ENCODE data around the gene NASP.

Gene NASP

DNA sequence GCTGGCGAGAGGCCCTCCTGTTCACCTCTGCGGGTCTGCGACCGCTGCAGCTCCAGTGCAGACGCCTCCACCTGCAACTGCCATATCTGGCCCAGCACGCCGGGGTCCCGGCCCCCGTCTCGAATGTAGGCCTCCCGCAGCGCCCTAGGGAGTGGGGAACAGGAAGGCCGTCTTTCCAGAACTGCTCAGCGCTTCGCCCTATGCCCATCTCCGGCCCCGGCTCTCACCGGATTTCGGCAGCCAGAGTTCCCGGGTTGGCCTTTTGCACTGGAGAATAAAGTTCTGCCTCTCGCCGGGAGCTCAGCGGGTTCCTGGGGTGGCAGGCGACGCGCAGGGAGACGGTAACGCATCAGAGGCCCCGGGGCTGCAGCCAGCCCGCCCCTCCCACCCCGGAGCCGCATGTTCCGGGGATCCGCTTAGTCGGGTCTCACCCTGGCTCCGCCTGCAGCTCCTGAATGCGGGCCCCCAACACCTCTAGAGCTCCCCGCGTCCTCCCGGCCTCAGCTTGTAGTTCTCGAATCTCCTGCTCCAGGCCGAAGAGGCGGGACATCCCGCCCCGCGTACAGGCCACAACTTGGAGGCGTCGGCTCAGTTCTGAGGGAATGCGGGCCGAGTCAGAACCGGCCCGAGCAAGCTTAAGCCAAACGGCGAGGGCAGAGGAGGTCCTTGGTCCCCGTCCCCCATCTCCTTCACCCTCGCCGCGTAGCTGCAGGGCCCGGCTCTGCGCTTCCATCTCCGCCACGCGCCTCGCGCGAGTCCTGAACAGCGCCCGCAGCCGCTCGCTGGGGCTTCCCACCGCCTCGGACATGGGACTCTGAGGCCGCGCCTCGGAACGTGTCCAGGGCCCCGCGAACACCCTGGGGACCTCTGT lies 38.9 kb downstream of the NASP start:
- no peak for TF ChIP-seq EZH2 (IDR thresholded peaks at IDR 0.05; ENCODE audit: borderline replicate concordance, low read depth, low read length, severe bottlenecking)
- TF ChIP-seq, protein P1, sequence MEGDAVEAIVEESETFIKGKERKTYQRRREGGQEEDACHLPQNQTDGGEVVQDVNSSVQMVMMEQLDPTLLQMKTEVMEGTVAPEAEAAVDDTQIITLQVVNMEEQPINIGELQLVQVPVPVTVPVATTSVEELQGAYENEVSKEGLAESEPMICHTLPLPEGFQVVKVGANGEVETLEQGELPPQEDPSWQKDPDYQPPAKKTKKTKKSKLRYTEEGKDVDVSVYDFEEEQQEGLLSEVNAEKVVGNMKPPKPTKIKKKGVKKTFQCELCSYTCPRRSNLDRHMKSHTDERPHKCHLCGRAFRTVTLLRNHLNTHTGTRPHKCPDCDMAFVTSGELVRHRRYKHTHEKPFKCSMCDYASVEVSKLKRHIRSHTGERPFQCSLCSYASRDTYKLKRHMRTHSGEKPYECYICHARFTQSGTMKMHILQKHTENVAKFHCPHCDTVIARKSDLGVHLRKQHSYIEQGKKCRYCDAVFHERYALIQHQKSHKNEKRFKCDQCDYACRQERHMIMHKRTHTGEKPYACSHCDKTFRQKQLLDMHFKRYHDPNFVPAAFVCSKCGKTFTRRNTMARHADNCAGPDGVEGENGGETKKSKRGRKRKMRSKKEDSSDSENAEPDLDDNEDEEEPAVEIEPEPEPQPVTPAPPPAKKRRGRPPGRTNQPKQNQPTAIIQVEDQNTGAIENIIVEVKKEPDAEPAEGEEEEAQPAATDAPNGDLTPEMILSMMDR (IDR thresholded peaks at IDR 0.05; ENCODE audit: borderline replicate concordance, extremely low read depth, low read length, poor library complexity, severe bottlenecking): no peak
- no peaks in the 10 kb centered on the region for H3K4me1 ChIP-seq (ENCODE audit: insufficient read depth, low read length)
- H2AFZ ChIP-seq (ENCODE audit: low read depth, low read length): no peak overlapping the region
- no peak overlapping the region for H3K9ac ChIP-seq (ENCODE audit: low read depth, low read length)
- H3K36me3 ChIP-seq (ENCODE audit: insufficient read depth, low read length): peaks cover 72% of the 10 kb centered on the region
- H3K27ac ChIP-seq (ENCODE audit: low read length): no peak overlapping the region
- no peak overlapping the region for H3K4me2 ChIP-seq (ENCODE audit: insufficient read depth, low read length)
- no peaks in the 10 kb centered on the region for H3K9me3 ChIP-seq (ENCODE audit: insufficient read depth, low read length, severe bottlenecking)
- H3K4me3 ChIP-seq (ENCODE audit: low read depth in 1 of 2, low read length in 2 of 2): no peak overlapping the region
- no peak for DNase-seq
- H3K79me2 ChIP-seq (ENCODE audit: insufficient read depth, low read length): no peaks in the 10 kb centered on the region
- H4K20me1 ChIP-seq (ENCODE audit: insufficient read depth, low read length): peaks cover 23% of the 10 kb centered on the region
- H3K27me3 ChIP-seq (ENCODE audit: insufficient read depth, low read length, poor library complexity): no peaks in the 10 kb centered on the region
- no peak for ATAC-seq (ENCODE audit: insufficient read depth, low read depth)

DNA sequence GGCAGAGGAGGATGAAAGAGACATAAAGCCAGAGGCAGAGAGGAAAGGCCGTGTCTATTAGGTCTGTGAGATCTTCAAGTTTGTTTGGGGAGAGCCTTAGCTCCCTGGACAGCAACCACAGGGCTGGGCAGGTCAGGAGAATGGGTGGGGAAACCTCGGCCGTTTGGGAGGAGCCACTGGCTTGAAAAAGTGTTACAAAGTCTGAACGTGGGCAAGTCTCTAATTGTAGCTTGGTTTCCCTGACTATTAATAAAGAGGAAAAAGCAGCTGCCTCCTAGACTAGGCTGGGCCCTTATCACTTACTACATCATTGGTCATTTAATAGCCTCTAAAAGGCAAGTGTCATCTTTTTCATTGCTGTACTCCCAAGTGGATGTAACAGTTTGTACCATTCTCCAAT lies 40.1 kb downstream of the NASP start, which contains the start of gene CCDC17:
TSS of gene CCDC17 (minus strand) at position 83 of the 400 bp plus-strand sequence. CDS start 145 bp downstream, outside the sequence.
- H4K20me1 ChIP-seq (ENCODE audit: insufficient read depth, low read length): peaks cover 21% of the 10 kb centered on the region
- no peak within 1 kb of the TSS for H2AFZ ChIP-seq (ENCODE audit: low read depth, low read length)
- no peaks in the 10 kb centered on the region for H3K79me2 ChIP-seq (ENCODE audit: insufficient read depth, low read length)
- H3K27me3 ChIP-seq (ENCODE audit: insufficient read depth, low read length, poor library complexity): no peaks in the 10 kb centered on the region
- H3K4me2 ChIP-seq (ENCODE audit: insufficient read depth, low read length): no peak within 1 kb of the TSS
- H3K9ac ChIP-seq (ENCODE audit: low read depth, low read length): no peak within 1 kb of the TSS
- TF ChIP-seq, protein P1 (IDR thresholded peaks at IDR 0.05; ENCODE audit: borderline replicate concordance, extremely low read depth, low read length, poor library complexity, severe bottlenecking): no peak
- no peak for TF ChIP-seq EZH2 (IDR thresholded peaks at IDR 0.05; ENCODE audit: borderline replicate concordance, low read depth, low read length, severe bottlenecking)
- peaks cover 71% of the 10 kb centered on the region for H3K36me3 ChIP-seq (ENCODE audit: insufficient read depth, low read length)
- no peak within 1 kb of the TSS for H3K4me3 ChIP-seq (ENCODE audit: low read depth in 1 of 2, low read length in 2 of 2)
- no peaks in the 10 kb centered on the region for H3K4me1 ChIP-seq (ENCODE audit: insufficient read depth, low read length)
- no peaks in the 10 kb centered on the region for H3K9me3 ChIP-seq (ENCODE audit: insufficient read depth, low read length, severe bottlenecking)
- ATAC-seq (ENCODE audit: insufficient read depth, low read depth): no peak
- no peak for DNase-seq
- no peak within 1 kb of the TSS for H3K27ac ChIP-seq (ENCODE audit: low read length)

DNA sequence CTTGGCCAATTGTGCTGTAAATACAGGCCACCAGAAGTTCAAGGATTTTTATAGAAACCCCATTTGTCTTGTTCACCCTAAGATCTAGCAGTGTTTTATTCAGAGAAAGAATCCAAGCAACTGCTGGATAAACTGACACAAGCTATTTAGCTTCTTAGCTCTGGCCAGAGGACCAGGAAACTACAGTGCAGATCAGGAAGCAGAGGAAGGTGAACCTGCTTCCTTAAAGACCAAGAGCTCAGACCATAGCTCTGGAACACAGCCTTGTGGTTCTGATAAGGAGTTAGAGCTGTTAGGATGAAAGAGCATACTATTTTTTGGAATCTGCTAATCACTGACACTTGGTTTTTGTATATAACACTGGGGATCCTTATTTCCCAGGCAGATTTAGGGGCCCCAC lies 45.2 kb downstream of the NASP start:
- ATAC-seq (ENCODE audit: insufficient read depth, low read depth) (no peak), DNase-seq (no peak)
- H2AFZ ChIP-seq (ENCODE audit: low read depth, low read length): no peak overlapping the region
- TF ChIP-seq, protein P1 (IDR thresholded peaks at IDR 0.05; ENCODE audit: borderline replicate concordance, extremely low read depth, low read length, poor library complexity, severe bottlenecking): no peak
- no peak for TF ChIP-seq EZH2 (IDR thresholded peaks at IDR 0.05; ENCODE audit: borderline replicate concordance, low read depth, low read length, severe bottlenecking)
- H3K9me3 ChIP-seq (ENCODE audit: insufficient read depth, low read length, severe bottlenecking): no peaks in the 10 kb centered on the region
- no peak overlapping the region for H3K4me3 ChIP-seq (ENCODE audit: low read depth in 1 of 2, low read length in 2 of 2)
- no peak overlapping the region for H3K9ac ChIP-seq (ENCODE audit: low read depth, low read length)
- H4K20me1 ChIP-seq (ENCODE audit: insufficient read depth, low read length): no peaks in the 10 kb centered on the region
- no peak overlapping the region for H3K27ac ChIP-seq (ENCODE audit: low read length)
- H3K79me2 ChIP-seq (ENCODE audit: insufficient read depth, low read length): no peaks in the 10 kb centered on the region
- no peaks in the 10 kb centered on the region for H3K27me3 ChIP-seq (ENCODE audit: insufficient read depth, low read length, poor library complexity)
- no peaks in the 10 kb centered on the region for H3K4me1 ChIP-seq (ENCODE audit: insufficient read depth, low read length)
- peaks cover 83% of the 10 kb centered on the region for H3K36me3 ChIP-seq (ENCODE audit: insufficient read depth, low read length)
- H3K4me2 ChIP-seq (ENCODE audit: insufficient read depth, low read length): no peak overlapping the region

Data from DND-41 (cell line).